Small intestine (tissue), 7 donors: ENCODE measurements around the gene FSTL1. TPM values are rescaled to one million over a fixed set of nuclear protein-coding genes. Genes with fewer than 3 reads are reported as not detected.

Source experiments
- DNase-seq, 2 donors: peaks; one replicate each; pipeline versions ENCODE4 v3.0.0 to v3.0.0-alpha.2; 2013
- FAIRE-seq: peaks from 2 replicates; lab custom pipeline; 2012; peaks lifted over from hg19 to GRCh38; lab: Jason Lieb, UNC
- H3K27ac ChIP-seq, 3 donors: one replicate each; pipeline ENCODE4 v1.5.1; 2013; ENCODE audit warnings: low read length in 2 of 3, mild to moderate bottlenecking in 2 of 3, control low read depth in 1 of 3, inconsistent platforms in 1 of 3, low read depth in 1 of 3, moderate library complexity in 1 of 3
- H3K27me3 ChIP-seq, 3 donors: one replicate each; pipeline ENCODE4 v1.6.1; 2013; ENCODE audit warnings: low read length in 3 of 3, inconsistent platforms in 1 of 3; ENCODE audit not compliant: control insufficient read depth in 3 of 3, insufficient read depth in 3 of 3
- H3K36me3 ChIP-seq, 3 donors: one replicate each; pipeline ENCODE4 v1.6.1; 2013; ENCODE audit warnings: low read length in 3 of 3, inconsistent platforms in 1 of 3, low read depth in 1 of 3, mild to moderate bottlenecking in 1 of 3, moderate library complexity in 1 of 3; ENCODE audit not compliant: control insufficient read depth in 3 of 3, insufficient read depth in 2 of 3
- H3K4me1 ChIP-seq, 3 donors: one replicate each; pipeline ENCODE4 v1.6.1; 2013; ENCODE audit warnings: low read length in 2 of 3, inconsistent platforms in 1 of 3, low read depth in 1 of 3, mild to moderate bottlenecking in 1 of 3, moderate library complexity in 1 of 3; ENCODE audit not compliant: control insufficient read depth in 3 of 3, insufficient read depth in 2 of 3
- H3K4me3 ChIP-seq, 3 donors: one replicate each; pipeline ENCODE4 v1.5.1; 2013; ENCODE audit warnings: low read length in 3 of 3, control low read depth in 1 of 3, inconsistent platforms in 1 of 3, low read depth in 1 of 3, mild to moderate bottlenecking in 1 of 3, moderate library complexity in 1 of 3
- H3K9me3 ChIP-seq, 2 donors: one replicate each; pipeline ENCODE4 v1.6.1; 2013; ENCODE audit warnings: low read depth in 1 of 2, low read length in 1 of 2; ENCODE audit not compliant: control insufficient read depth in 2 of 2, insufficient read depth in 1 of 2
- WGBS, 3 donors: extraction: QIAGEN DNeasy Blood & Tissue Kit; methylation state at CpG; one replicate each; pipeline ENCODE4 v1.1.7; 2013; 5-methylcytosine and 5-hydroxymethylcytosine counted together
- polyA plus RNA-seq, 4 donors: library from polyadenylated mRNA; stranded (reverse) in 3 of 4; unstranded in 1 of 4; fragments of 200-250 nt in 3 of 4; fragments of 120-200 nt in 1 of 4; gene quantifications; one replicate each; pipeline versions ENCODE4 v1.2.1 to v1.2.3, GENCODE V29; 2013
- donor health status: healthy with polysubstance abuse.
- donor health status: control.
- donor health status: control.
- donor health status: Bipolar disorder and iron deficiency.
- donor health status: healthy.

The FSTL1 gene
- polyA plus RNA-seq, 4 donors: 1.3 to 95.5 (median 46.4) TPM

DNA sequence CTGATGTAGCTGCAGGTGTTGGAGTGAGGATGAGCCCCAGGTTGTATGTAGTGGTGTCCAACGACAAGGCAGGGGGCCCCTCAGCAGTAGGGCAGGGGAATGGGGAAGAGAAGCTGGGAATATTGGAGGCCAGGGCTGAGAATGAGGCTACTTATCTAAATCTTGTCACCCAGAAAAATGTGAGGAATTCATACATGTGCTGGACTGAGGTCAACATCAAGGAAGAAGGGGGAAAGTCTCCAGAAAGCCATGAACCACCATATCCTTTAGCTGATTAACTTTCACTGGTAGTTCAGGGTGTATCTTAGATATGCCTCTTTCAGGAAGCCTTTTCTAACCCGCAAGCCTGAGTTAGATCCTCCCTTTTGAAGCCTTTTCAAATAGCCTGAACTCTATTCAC, 22.6 kb upstream of the FSTL1 start:
- no peak overlapping the region for H3K27ac ChIP-seq
- H3K4me3 ChIP-seq: no peak overlapping the region
- no peaks in the 10 kb centered on the region for H3K9me3 ChIP-seq
- FAIRE-seq (no peak), DNase-seq (no peak)
- WGBS, 3 donors: 78 to 84% (median 81%) methylated on average over 2 of the region's 2 CpGs
- H3K4me1 ChIP-seq: no peaks in the 10 kb centered on the region
- no peaks in the 10 kb centered on the region for H3K36me3 ChIP-seq
- peaks cover 0 to 3% (median 0%) of the 10 kb centered on the region in 3 donors for H3K27me3 ChIP-seq

DNA sequence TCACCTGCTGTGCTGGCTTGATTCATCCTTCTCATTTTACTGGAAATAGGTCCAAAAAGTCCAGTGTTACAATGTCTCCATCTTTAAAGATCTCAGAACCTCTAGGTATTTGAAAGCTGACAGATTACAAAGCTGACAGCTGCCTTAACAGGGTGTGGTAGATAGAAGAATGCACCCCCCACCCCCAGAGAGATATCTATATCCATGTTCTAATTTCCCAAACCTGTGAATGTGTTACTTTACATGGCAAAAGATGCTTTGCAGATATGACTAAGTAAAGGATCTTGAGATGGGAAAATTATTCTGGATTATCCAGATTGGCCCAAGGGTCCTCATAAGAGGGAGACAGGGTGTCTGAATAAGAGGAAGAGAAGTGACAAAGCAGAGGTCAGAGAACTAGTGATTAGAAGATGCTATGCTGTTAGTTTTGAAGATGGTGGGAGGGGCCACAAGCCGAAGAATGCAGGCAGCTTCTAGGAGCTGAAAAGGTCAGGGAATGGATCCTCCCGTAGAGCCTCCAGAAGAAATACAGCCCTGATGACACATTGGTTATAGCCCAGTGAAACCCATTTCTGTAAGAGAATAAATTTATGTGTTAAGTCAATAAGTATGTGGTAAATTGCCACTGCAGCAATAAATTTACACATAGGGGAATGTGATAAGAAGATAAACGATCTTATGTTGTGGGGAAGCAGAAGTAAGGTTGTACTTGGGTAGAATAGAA, 21.5 kb upstream of the FSTL1 start:
- Histone ChIP-seq H3K9me3 (no peaks in the 10 kb centered on the region), H3K4me3 (no peak overlapping the region), H3K27ac (no peak overlapping the region), H3K27me3 (no peaks in the 10 kb centered on the region), H3K36me3 (no peaks in the 10 kb centered on the region), H3K4me1 (no peaks in the 10 kb centered on the region)
- 60 to 75% (median 61%) methylated on average over 3 of the region's 3 CpGs for WGBS, 3 donors
- DNase-seq (no peak), FAIRE-seq (no peak)

DNA sequence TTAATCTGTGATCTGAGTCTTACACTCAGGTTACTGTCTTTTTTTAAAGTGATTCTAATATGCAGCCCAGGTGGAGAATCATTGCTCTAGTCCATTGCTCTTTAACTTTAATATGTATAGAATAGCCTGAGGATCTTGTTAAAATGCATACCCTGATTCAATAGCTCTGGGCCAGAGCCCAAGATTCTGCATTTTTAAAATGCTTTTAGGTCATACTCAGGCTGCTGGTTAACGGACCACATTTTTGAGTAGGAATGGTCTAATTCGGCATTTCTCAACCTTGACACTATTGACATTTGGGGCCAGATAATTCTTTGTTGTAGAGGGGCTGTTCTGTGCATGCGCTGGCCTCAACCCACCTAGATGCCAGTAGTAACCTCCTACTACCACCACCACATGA, 20.9 kb upstream of the FSTL1 start:
- H3K27ac ChIP-seq: no peak overlapping the region
- no peak for DNase-seq
- WGBS, 3 donors: 82 to 84% (median 82%) methylated on average over 3 of the region's 3 CpGs
- H3K27me3 ChIP-seq: no peaks in the 10 kb centered on the region
- no peaks in the 10 kb centered on the region for H3K9me3 ChIP-seq
- FAIRE-seq: no peak
- H3K4me3 ChIP-seq: no peak overlapping the region
- H3K4me1 ChIP-seq: no peaks in the 10 kb centered on the region
- no peaks in the 10 kb centered on the region for H3K36me3 ChIP-seq

DNA sequence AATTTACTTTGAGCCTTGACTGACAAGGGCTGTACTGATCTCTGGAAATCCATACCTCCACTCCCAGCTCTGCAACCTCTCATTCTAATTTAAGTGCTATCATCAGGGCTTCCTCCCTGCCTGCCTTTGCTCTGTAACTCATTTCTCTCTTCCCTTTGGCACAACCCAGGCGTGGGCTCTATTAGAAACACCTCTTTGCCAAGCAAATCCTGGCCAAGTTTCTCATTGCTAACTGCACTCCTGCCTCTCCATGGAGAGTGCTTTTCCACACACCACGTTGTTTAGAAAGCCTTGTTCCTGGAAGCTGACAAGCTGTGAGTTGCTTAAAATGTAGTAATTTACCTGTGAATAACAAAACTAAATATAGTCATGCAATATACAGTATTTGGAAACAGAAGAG, 20.1 kb upstream of the FSTL1 start:
- H3K9me3 ChIP-seq: no peaks in the 10 kb centered on the region
- H3K36me3 ChIP-seq: no peaks in the 10 kb centered on the region
- 28 to 52% (median 28%) methylated on average over 2 of the region's 2 CpGs for WGBS, 3 donors
- no peaks in the 10 kb centered on the region for H3K4me1 ChIP-seq
- no peak overlapping the region for H3K4me3 ChIP-seq
- no peak overlapping the region for H3K27ac ChIP-seq
- H3K27me3 ChIP-seq: no peaks in the 10 kb centered on the region
- DNase-seq (no peak), FAIRE-seq (no peak)

DNA sequence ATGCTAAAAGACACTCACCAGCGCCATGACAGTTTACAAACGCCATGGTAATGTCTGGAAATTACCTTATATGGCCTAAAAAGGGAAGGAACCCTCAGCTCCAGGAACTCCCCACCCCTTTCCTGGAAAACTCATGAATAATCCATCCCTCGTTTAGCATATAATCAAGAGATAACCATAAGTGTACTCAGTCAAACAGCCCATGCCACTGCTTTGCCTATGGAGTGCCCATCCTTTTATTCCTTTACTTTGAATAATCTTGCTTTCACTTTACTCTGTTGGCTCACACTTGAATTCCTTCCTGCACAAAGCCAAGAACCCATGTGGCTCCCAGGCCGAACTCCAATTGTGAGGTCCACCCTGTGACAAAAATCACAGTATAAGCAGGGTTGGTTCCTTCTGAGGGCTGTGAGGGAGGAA, 19.1 kb upstream of the FSTL1 start:
- no peak for DNase-seq
- WGBS, 3 donors: 75 to 83% (median 76%) methylated on average over 4 of the region's 4 CpGs
- no peak overlapping the region for H3K27ac ChIP-seq
- no peaks in the 10 kb centered on the region for H3K36me3 ChIP-seq
- no peak overlapping the region for H3K4me3 ChIP-seq
- H3K27me3 ChIP-seq: no peaks in the 10 kb centered on the region
- H3K9me3 ChIP-seq: no peaks in the 10 kb centered on the region
- no peak for FAIRE-seq
- H3K4me1 ChIP-seq: no peaks in the 10 kb centered on the region

DNA sequence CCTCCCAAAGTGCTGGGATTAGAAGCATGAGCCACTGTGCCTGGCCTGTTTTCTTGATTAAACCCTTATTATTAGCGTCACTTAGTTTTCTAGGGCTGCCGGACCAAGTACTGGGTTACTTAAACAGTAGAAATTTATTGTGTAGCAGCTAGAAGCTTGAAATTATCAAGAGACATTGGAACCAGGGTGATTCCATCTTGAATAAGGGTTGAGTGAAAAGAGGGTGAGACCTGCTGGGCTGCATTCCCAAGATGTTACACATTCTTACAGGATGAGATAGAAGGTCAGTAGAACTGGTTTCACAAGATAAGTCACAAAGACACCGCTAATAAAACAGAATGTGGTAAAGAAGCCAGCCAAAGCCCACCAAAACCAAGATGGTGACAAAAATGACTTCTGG, 18.6 kb upstream of the FSTL1 start:
- H3K9me3 ChIP-seq: no peaks in the 10 kb centered on the region
- DNase-seq (peak in 1 of 2 donors; percentile 36), FAIRE-seq (no peak)
- no peak overlapping the region for H3K4me3 ChIP-seq
- H3K4me1 ChIP-seq: no peaks in the 10 kb centered on the region
- H3K27me3 ChIP-seq: no peaks in the 10 kb centered on the region
- H3K27ac ChIP-seq: no peak overlapping the region
- H3K36me3 ChIP-seq: no peaks in the 10 kb centered on the region
- 77 to 84% (median 83%) methylated on average over 3 of the region's 3 CpGs for WGBS, 3 donors

DNA sequence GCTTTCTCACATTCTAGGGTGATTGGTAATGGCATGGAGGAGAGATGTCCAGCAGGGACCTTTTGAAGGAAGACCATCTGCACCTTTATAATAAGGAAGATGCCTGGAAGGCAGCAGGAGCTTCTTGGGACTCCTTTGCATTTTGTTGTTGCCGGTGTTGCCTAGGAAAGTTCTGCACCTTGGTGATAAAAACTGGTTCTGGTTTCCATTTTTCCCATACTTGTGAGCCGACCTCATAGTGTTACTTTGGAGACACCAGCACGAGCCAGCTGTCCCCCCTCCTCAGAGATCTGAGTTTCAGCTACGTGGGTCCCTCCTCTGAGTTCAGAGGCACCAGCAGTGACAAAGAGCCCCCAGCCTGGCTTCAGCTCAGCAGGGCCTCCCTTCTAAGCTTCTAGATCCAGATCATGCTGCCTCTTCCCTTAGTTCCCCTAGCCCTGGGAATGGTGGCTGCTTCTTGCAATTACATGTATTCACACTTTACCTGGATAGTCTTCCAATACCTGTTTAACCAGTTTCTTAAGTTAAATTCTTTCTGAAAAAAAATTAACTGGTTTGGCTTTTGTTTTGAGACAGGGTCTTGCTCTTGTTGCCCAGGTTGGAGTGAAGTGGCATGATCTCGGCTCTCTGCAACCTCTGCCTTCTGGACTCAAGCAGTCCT, 18.0 kb upstream of the FSTL1 start:
- no peak for FAIRE-seq
- WGBS, 3 donors: 83 to 86% (median 83%) methylated on average over 5 of the region's 5 CpGs

DNA sequence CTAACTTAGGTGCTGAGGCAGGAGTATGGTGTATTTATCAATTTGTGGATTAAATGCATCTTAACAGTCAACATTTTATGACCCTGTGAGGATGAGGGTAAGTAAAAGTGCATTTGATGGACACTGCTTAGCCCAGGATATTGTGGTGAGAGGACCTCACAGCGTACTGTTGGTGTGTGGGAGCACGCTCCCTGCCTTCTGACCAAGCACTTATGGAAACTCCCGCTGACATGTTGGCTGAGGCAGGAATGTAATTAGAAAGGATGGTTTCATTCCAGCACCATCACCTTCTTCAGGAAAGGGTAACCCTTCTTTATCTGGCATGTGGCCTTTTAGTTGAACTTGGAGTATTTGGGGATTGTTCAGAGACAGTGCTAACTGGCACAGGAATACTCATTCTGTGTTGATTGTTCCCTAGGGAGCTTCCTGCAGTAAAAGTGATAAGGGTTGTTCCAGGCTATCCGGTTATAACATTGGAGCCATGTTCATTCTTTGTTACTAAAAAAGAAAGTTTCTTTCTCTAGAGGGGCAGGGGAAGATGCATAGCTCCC, 11.7 kb upstream of the FSTL1 start:
- Histone ChIP-seq H3K4me3 (no peak overlapping the region), H3K4me1 (no peaks in the 10 kb centered on the region), H3K27ac (no peak overlapping the region), H3K36me3 (no peaks in the 10 kb centered on the region), H3K27me3 (peaks cover 0 to 10% (median 0%) of the 10 kb centered on the region in 3 donors), H3K9me3 (no peaks in the 10 kb centered on the region)
- WGBS, 3 donors: 75 to 85% (median 82%) methylated on average over 4 of the region's 4 CpGs
- no peak for DNase-seq
- no peak for FAIRE-seq

More for the DNA sequence above, 18.0 kb upstream of the FSTL1 start:
- Histone ChIP-seq H3K27me3 (no peaks in the 10 kb centered on the region), H3K9me3 (no peaks in the 10 kb centered on the region), H3K4me1 (no peaks in the 10 kb centered on the region), H3K4me3 (no peak overlapping the region), H3K27ac (no peak overlapping the region), H3K36me3 (no peaks in the 10 kb centered on the region)
- no peak for DNase-seq
